Measurements from ENCODE around the gene LOXL1. TPM values are rescaled to one million over a fixed set of nuclear protein-coding genes. Genes with fewer than 3 reads are reported as not detected.

LOXL1 gene
- total and polyA plus RNA-seq, 9 of the 15 experiments (the other 6 are each of a cell fraction or from before 2014, with no cell fraction given): 0.14 TPM; not detected in 8

DNA sequence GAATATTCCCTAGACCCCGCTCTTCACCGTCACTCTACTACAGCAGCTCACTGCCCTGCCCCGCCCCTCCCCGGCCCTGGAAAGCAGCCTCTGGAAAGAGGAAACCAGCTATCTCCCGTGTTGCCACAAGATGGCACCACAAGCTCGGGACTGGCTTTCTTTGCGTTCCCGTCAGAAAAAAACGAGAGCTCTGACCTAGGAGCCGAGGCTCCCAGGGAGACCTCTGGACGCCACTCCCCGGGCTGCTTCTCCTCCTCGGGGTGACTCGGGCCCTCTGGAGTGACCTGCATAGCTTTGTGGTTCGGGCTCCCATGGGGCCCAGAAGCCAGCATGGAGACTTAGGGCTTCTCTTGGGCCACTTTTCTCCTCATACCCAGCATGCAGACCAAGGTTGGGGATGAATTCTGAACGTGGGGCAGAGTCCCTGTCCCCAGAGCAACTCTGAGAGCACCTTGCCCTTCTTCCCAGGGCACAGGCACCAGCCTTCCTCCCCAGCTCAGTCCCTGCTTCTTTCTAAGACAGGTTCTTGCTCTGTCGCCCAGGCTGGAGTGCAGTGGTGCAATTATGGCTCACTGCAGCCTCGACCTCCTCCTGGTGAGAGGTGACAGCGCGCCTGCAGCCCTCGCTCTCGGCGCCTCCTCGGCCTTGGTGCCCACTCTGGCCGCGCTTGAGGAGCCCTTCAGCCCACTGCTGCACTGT is 46.9 kb downstream of the LOXL1 start (continued):
- TF ChIP-seq, protein P1, sequence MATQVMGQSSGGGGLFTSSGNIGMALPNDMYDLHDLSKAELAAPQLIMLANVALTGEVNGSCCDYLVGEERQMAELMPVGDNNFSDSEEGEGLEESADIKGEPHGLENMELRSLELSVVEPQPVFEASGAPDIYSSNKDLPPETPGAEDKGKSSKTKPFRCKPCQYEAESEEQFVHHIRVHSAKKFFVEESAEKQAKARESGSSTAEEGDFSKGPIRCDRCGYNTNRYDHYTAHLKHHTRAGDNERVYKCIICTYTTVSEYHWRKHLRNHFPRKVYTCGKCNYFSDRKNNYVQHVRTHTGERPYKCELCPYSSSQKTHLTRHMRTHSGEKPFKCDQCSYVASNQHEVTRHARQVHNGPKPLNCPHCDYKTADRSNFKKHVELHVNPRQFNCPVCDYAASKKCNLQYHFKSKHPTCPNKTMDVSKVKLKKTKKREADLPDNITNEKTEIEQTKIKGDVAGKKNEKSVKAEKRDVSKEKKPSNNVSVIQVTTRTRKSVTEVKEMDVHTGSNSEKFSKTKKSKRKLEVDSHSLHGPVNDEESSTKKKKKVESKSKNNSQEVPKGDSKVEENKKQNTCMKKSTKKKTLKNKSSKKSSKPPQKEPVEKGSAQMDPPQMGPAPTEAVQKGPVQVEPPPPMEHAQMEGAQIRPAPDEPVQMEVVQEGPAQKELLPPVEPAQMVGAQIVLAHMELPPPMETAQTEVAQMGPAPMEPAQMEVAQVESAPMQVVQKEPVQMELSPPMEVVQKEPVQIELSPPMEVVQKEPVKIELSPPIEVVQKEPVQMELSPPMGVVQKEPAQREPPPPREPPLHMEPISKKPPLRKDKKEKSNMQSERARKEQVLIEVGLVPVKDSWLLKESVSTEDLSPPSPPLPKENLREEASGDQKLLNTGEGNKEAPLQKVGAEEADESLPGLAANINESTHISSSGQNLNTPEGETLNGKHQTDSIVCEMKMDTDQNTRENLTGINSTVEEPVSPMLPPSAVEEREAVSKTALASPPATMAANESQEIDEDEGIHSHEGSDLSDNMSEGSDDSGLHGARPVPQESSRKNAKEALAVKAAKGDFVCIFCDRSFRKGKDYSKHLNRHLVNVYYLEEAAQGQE (IDR thresholded peaks at IDR 0.05; ENCODE audit: borderline replicate concordance): peak; percentile 79; the same call in 1 of the 2 replicates
- TF ChIP-seq, protein P1 (CRISPR knock-in tag; IDR thresholded peaks at IDR 0.05; ENCODE audit: low read depth): no peak
- no peak for TF ChIP-seq ZKSCAN1 (IDR thresholded peaks at IDR 0.05; ENCODE audit: low read depth, low read length)
- no peak for TF ChIP-seq CLOCK (CRISPR knock-in tag; IDR thresholded peaks at IDR 0.05; ENCODE audit: borderline replicate concordance)
- no peak for TF ChIP-seq MTA3 (IDR thresholded peaks at IDR 0.05; ENCODE audit: borderline replicate concordance)
- no peak for TF ChIP-seq PRDM10 (IDR thresholded peaks at IDR 0.05; ENCODE audit: partially characterized antibody)
- 0 out of 2 replicates have a peak, but pooled peaks have one; percentile 15 for TF ChIP-seq CXXC5 (CRISPR knock-in tag; IDR thresholded peaks at IDR 0.05)
- TF ChIP-seq ETV5 (CRISPR knock-in tag; IDR thresholded peaks at IDR 0.05; ENCODE audit: low read depth): 0 out of 2 replicates have a peak, but pooled peaks have one; percentile 31

All from K562 (cell line).